DMS114 treated with DMSO at 0.1 percent for 48 hours (cell line): Measurements from ENCODE around the gene C19orf73.

Experiments
- DNase-seq: peaks from one replicate; lab custom pipeline; 2025; ENCODE audit not compliant: unreplicated experiment; lab: John Stamatoyannopoulos, UW

Gene C19orf73

GRCh38 chr19:49118565-49119410 lies at the start of gene C19orf73:
Gene C19orf73, minus strand, starts transcription at chr19:49119143. Its CDS starts 121 bp downstream, at chr19:49119022.
- peak; percentile 81 for DNase-seq

GRCh38 chr19:49168421-49168820 lies 49.5 kb upstream of the C19orf73 start:
- no peak for DNase-seq

- no peak for DNase-seq
Observed at GRCh38 chr19:49167857-49168409, 49.0 kb upstream of the C19orf73 start.

GRCh38 chr19:49165865-49166301 lies 46.9 kb upstream of the C19orf73 start:
- DNase-seq = no peak

GRCh38 chr19:49165111-49165750 lies 46.3 kb upstream of the C19orf73 start:
- no peak for DNase-seq

GRCh38 chr19:49161987-49162386 lies 43.0 kb upstream of the C19orf73 start:
- no peak for DNase-seq

- DNase-seq = no peak
Observed at GRCh38 chr19:49160450-49161189, 41.7 kb upstream of the C19orf73 start.

GRCh38 chr19:49157445-49158224 lies 38.7 kb upstream of the C19orf73 start, which contains the start of gene TRPM4:
Gene TRPM4, plus strand, starts transcription at chr19:49157792. Its CDS starts 75 bp downstream, at chr19:49157867.
- DNase-seq = peak; percentile 40

- DNase-seq = no peak
Observed at GRCh38 chr19:49155820-49156346, 36.9 kb upstream of the C19orf73 start.

GRCh38 chr19:49155005-49155819 lies 36.3 kb upstream of the C19orf73 start, which contains the start of gene HRC:
Gene HRC, minus strand, starts transcription at chr19:49155396. Its CDS starts 159 bp downstream, at chr19:49155237.
- no peak for DNase-seq

GRCh38 chr19:49154279-49154678 lies 35.3 kb upstream of the C19orf73 start:
- no peak for DNase-seq

GRCh38 chr19:49153167-49153809 lies 34.3 kb upstream of the C19orf73 start:
- DNase-seq = no peak

GRCh38 chr19:49152119-49152550 lies 33.2 kb upstream of the C19orf73 start:
- DNase-seq = no peak

GRCh38 chr19:49151267-49152118 lies 32.5 kb upstream of the C19orf73 start:
- DNase-seq = peak; percentile 19

GRCh38 chr19:49150944-49151243 lies 32.0 kb upstream of the C19orf73 start:
- no peak for DNase-seq

- DNase-seq = peak; percentile 69
Observed at GRCh38 chr19:49150106-49150943, 31.4 kb upstream of the C19orf73 start.

GRCh38 chr19:49149652-49150105 lies 30.7 kb upstream of the C19orf73 start:
- DNase-seq = no peak
